ENCODE results near the gene KRT72.

Gene KRT72

GRCh38 chr12:52600941-52601481 is at the start of gene KRT72:
Gene KRT72, minus strand, starts transcription at chr12:52601463. Its CDS starts 11 bp downstream, at chr12:52601452.
- no peak for DNase-seq

- DNase-seq, result no peak
These were observed 49.3 kb upstream of the KRT72 start for GRCh38 chr12:52650520-52651081.

GRCh38 chr12:52649066-52649465 is 47.8 kb upstream of the KRT72 start:
- DNase-seq, result no peak

- no peak for DNase-seq
These were observed 46.8 kb upstream of the KRT72 start for GRCh38 chr12:52648012-52648550.

GRCh38 chr12:52647601-52648000 is 46.3 kb upstream of the KRT72 start:
- no peak for DNase-seq

GRCh38 chr12:52646613-52647012 is 45.4 kb upstream of the KRT72 start:
- no peak for DNase-seq

- DNase-seq, result no peak
These were observed 44.7 kb upstream of the KRT72 start for GRCh38 chr12:52645982-52646381.

GRCh38 chr12:52645120-52645761 is 44.0 kb upstream of the KRT72 start:
- no peak for DNase-seq

GRCh38 chr12:52644078-52644415 is 42.8 kb upstream of the KRT72 start:
- no peak for DNase-seq

- no peak for DNase-seq
These were observed 42.2 kb upstream of the KRT72 start for GRCh38 chr12:52643233-52644077.

GRCh38 chr12:52641468-52641867 is 40.2 kb upstream of the KRT72 start:
- no peak for DNase-seq

- no peak for DNase-seq
These were observed 36.0 kb upstream of the KRT72 start for GRCh38 chr12:52637299-52637698.

GRCh38 chr12:52636592-52637258 is 35.5 kb upstream of the KRT72 start:
- DNase-seq, result no peak

GRCh38 chr12:52636189-52636588 is 34.9 kb upstream of the KRT72 start:
- DNase-seq, result no peak

GRCh38 chr12:52634266-52635056 is 33.2 kb upstream of the KRT72 start:
- no peak for DNase-seq

GRCh38 chr12:52633383-52633782 is 32.1 kb upstream of the KRT72 start:
- DNase-seq, result no peak

GRCh38 chr12:52632656-52633055 is 31.4 kb upstream of the KRT72 start:
- no peak for DNase-seq

- no peak for DNase-seq
These were observed 30.6 kb upstream of the KRT72 start for GRCh38 chr12:52631676-52632459.

- no peak for DNase-seq
These were observed 30.0 kb upstream of the KRT72 start for GRCh38 chr12:52631264-52631663.

GRCh38 chr12:52630599-52631200 is 29.4 kb upstream of the KRT72 start:
- DNase-seq, result no peak

GRCh38 chr12:52630008-52630500 is 28.8 kb upstream of the KRT72 start:
- no peak for DNase-seq

All from activated CD8-positive, alpha-beta memory T cell treated with anti-CD3 and anti-CD28 coated beads, Interleukin-2, amount 50 U/mL, for 4 hours (primary cell).